Subcutaneous adipose tissue (tissue), 4 donors: ENCODE measurements around the gene ADAM19. TPM values are rescaled to one million over a fixed set of nuclear protein-coding genes. Genes with fewer than 3 reads are reported as not detected.

Source experiments
- small RNA-seq: library from RNA; depleted of rRNA; stranded (forward); fragments of <200 nt; gene quantifications from one replicate; pipeline ENCODE3, GENCODE V24; 2016
- total RNA-seq, 4 donors: library from RNA; depleted of rRNA; stranded (reverse); fragments of >200 nt; gene quantifications; one replicate each; pipeline ENCODE4 v1.1.0, GENCODE V29; 2016

Gene ADAM19
- total RNA-seq, 4 donors from 2014 or later: 1.4 to 2.9 (median 2.2) TPM

Small RNA genes lying within 50 kb of the gene (small RNA-seq; reads per million reads assigned to genes)
- not detected for gene RNU6-390P

Other genes starting within 250 kb of the ADAM19 start
- 1 to 10 TPM in 1 of 4 donors, under 1 TPM in 1, not detected in 2; 0.22 to 1.3 TPM for gene NIPAL4, start 115.6 kb downstream of the ADAM19 start, total RNA-seq
- not detected for gene SOX30, start 76.7 kb upstream of the ADAM19 start, total RNA-seq
- not detected for gene C5orf52, start 95.8 kb upstream of the ADAM19 start, total RNA-seq
- gene THG1L, start 155.6 kb upstream of the ADAM19 start, total RNA-seq: 10 to 100 TPM in 2 of 4 donors, 1 to 10 TPM in 2; 7.0 to 13.2 (median 9.3) TPM
- 1 to 10 TPM; 2.6 to 4.1 (median 3.9) TPM for gene LSM11, start 167.9 kb upstream of the ADAM19 start, total RNA-seq